ENCODE data around the gene NEK8.
"Not testable (repeated sequence)": the region's sequence is repeated elsewhere in the genome, so short reads cannot be mapped to it uniquely, and the experiment has no call there.

- TF ChIP-seq CTCF (IDR thresholded peaks at IDR 0.05 in 2 of 3, conservative IDR thresholded peaks at IDR 0.05 in 1 of 3; ENCODE audit: insufficient read depth in 2 of 3, low read depth in 1 of 3, low read length in 3 of 3); ZNF75A (CRISPR knock-in tag; IDR thresholded peaks at IDR 0.05); HDAC2 (IDR thresholded peaks at IDR 0.05); ATF2 (CRISPR knock-in tag; IDR thresholded peaks at IDR 0.05); MEF2A (IDR thresholded peaks at IDR 0.05; ENCODE audit: control insufficient read depth, low read depth, low read length); BACH1 (tag; IDR thresholded peaks at IDR 0.05); CREB1 (IDR thresholded peaks at IDR 0.05); CREB1 (CRISPR knock-in tag; IDR thresholded peaks at IDR 0.05); MAX (CRISPR knock-in tag; IDR thresholded peaks at IDR 0.05); ZNF124 (CRISPR knock-in tag; IDR thresholded peaks at IDR 0.05): not testable (repeated sequence)
- TF ChIP-seq POLR2AphosphoS5 (IDR thresholded peaks at IDR 0.05; ENCODE audit: control insufficient read depth, insufficient read depth, low read depth, low read length) = peak; percentile 11; the same call in 1 of the 2 replicates
These were observed 4.6 kb upstream of the NEK8 start for GRCh38 chr17:28723836-28724499.

Measured in K562 (cell line).